ENCODE data around the gene CHMP4B.

The CHMP4B gene

GRCh38 chr20:33781945-33782344, 29.2 kb upstream of the CHMP4B start:
- DNase-seq (ENCODE audit: low read depth) = no peak
- no peak overlapping the region for H3K4me3 ChIP-seq (ENCODE audit: low read depth, low read length)
- TF ChIP-seq CTCF (IDR thresholded peaks at IDR 0.05; ENCODE audit: low read depth, low read length, missing control alignments) = no peak

GRCh38 chr20:33783256-33783655, 27.9 kb upstream of the CHMP4B start:
- no peak for TF ChIP-seq CTCF (IDR thresholded peaks at IDR 0.05; ENCODE audit: low read depth, low read length, missing control alignments)
- H3K4me3 ChIP-seq (ENCODE audit: low read depth, low read length) = no peak overlapping the region
- DNase-seq (ENCODE audit: low read depth) = no peak

- H3K4me3 ChIP-seq (ENCODE audit: low read depth, low read length) = no peak overlapping the region
- no peak for DNase-seq (ENCODE audit: low read depth)
- no peak for TF ChIP-seq CTCF (IDR thresholded peaks at IDR 0.05; ENCODE audit: low read depth, low read length, missing control alignments)
Measured at GRCh38 chr20:33783818-33784217, 27.3 kb upstream of the CHMP4B start.

GRCh38 chr20:33784225-33784624, 26.9 kb upstream of the CHMP4B start:
- TF ChIP-seq CTCF (IDR thresholded peaks at IDR 0.05; ENCODE audit: low read depth, low read length, missing control alignments) = no peak
- no peak for DNase-seq (ENCODE audit: low read depth)

GRCh38 chr20:33785503-33785902, 25.6 kb upstream of the CHMP4B start:
- DNase-seq (ENCODE audit: low read depth) = peak; percentile 21
- TF ChIP-seq CTCF (IDR thresholded peaks at IDR 0.05; ENCODE audit: low read depth, low read length, missing control alignments) = no peak
- no peak overlapping the region for H3K4me3 ChIP-seq (ENCODE audit: low read depth, low read length)

More at GRCh38 chr20:33784225-33784624, 26.9 kb upstream of the CHMP4B start:
- H3K4me3 ChIP-seq (ENCODE audit: low read depth, low read length) = no peak overlapping the region

GRCh38 chr20:33787253-33787891, 23.8 kb upstream of the CHMP4B start:
- no peak for DNase-seq (ENCODE audit: low read depth)
- no peak overlapping the region for H3K4me3 ChIP-seq (ENCODE audit: low read depth, low read length)
- no peak for TF ChIP-seq CTCF (IDR thresholded peaks at IDR 0.05; ENCODE audit: low read depth, low read length, missing control alignments)

GRCh38 chr20:33788351-33789049, 22.6 kb upstream of the CHMP4B start:
- no peak overlapping the region for H3K4me3 ChIP-seq (ENCODE audit: low read depth, low read length)
- no peak for DNase-seq (ENCODE audit: low read depth)
- TF ChIP-seq CTCF (IDR thresholded peaks at IDR 0.05; ENCODE audit: low read depth, low read length, missing control alignments) = no peak

Measured in GM12864 (cell line).